Measurements from ENCODE around the gene ZER1. TPM values are rescaled to one million over a fixed set of nuclear protein-coding genes. Genes with fewer than 3 reads are reported as not detected.

ZER1 gene
- total and polyA plus RNA-seq, 2 of the 4 experiments (the other 2 are of a cell fraction), result 7.7 to 34.9 TPM

DNA sequence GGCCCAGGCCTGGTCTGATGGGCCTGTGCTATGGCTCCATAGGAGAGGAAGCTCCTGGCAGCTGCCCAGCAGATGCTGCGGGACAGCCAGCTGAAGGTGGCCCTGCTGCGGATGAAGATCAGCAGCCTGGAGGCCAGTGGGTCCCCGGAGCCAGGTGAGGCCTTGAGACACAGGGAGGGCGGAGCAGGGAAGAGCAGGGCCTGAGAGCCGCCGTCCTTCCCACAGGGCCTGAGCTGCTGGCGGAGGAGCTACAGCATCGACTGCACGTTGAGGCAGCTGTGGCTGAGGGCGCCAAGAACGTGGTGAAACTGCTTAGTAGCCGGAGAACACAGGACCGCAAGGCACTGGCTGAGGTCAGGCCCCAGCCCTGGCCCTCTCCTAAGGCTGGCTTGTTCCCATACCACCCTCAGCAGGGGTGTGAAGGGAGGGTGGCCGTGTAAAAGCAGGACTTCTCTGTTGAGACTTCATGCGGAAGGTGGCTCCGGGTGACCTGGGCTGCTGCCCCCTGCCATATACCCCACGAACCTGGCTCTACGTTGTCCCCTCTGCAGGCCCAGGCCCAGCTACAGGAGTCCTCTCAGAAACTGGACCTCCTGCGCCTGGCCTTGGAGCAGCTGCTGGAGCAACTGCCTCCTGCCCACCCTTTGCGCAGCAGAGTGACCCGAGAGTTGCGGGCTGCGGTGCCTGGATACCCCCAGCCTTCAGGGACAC is 64.9 kb downstream of the ZER1 start:
- Histone ChIP-seq H3K27me3 (ENCODE audit: control insufficient read depth, insufficient read depth, low read length) (no peaks in the 10 kb centered on the region), H2BK15ac (ENCODE audit: low read depth, low read length) (no peak overlapping the region), H3K23ac (ENCODE audit: low read depth, low read length) (no peak overlapping the region), H2AFZ (replicated peaks; ENCODE audit: low read length, poor library complexity) (no peak overlapping the region), H2BK120ac (ENCODE audit: low read depth, low read length) (no peak overlapping the region), H3K18ac (ENCODE audit: low read depth, low read length) (no peak overlapping the region), H4K8ac (ENCODE audit: low read depth in 2 of 2, low read length in 2 of 2) (no peak overlapping the region), H4K20me1 (ENCODE audit: insufficient read depth, low read length) (no peaks in the 10 kb centered on the region), H2AK5ac (ENCODE audit: low read depth, low read length) (no peak overlapping the region), H2BK5ac (ENCODE audit: low read depth, low read length, poor library complexity, severe bottlenecking) (no peak overlapping the region), H3K14ac (replicated peaks; ENCODE audit: low read depth, low read length) (no peak overlapping the region), H4K91ac (ENCODE audit: insufficient read depth, low read depth, low read length) (no peak overlapping the region), H3K9me3 (ENCODE audit: control insufficient read depth, insufficient read depth, low read length) (no peaks in the 10 kb centered on the region), H3K9me1 (ENCODE audit: insufficient read depth, low read length) (peaks cover 3% of the 10 kb centered on the region; the same call in 1 of the 2 replicates), H3K4me1 (ENCODE audit: control insufficient read depth, insufficient read depth, low read length) (no peaks in the 10 kb centered on the region), H4K5ac (ENCODE audit: low read depth, low read length) (no peak overlapping the region), H2AK9ac (replicated peaks; ENCODE audit: low read depth, low read length, poor library complexity) (no peak overlapping the region), H3K4me2 (ENCODE audit: low read depth, low read length) (no peak overlapping the region), H3K36me3 (ENCODE audit: control insufficient read depth, insufficient read depth, low read length) (no peaks in the 10 kb centered on the region), H3K4me3 (ENCODE audit: insufficient read depth, low read depth, low read length) (no peak overlapping the region), H2BK20ac (ENCODE audit: low read depth, low read length) (no peak overlapping the region), H3K9ac (ENCODE audit: low read depth, low read length) (no peak overlapping the region), H3K4ac (ENCODE audit: low read depth, low read length) (no peak overlapping the region), H3K79me1 (ENCODE audit: low read depth in 1 of 2, low read length in 2 of 2) (peaks cover 0 to 11% of the 10 kb centered on the region in 2 experiments; a peak in 2 of 4 replicates), H3K56ac (ENCODE audit: extremely low read depth, insufficient read depth, low read length) (no peak overlapping the region), H3K27ac (ENCODE audit: insufficient read depth, low read length) (no peak overlapping the region)
- 90% methylated on average over 14 of the region's 23 CpGs; no CpG with 5 or more reads in 1 of the 2 experiments for WGBS, 2 experiments (ENCODE audit: extremely low coverage in 2 of 2, insufficient read length in 1 of 2)
- ATAC-seq (ENCODE audit: low read depth), result no peak
- dilution Hi-C loops (cut with HindIII; ENCODE audit: low sequenced_read_pairs, unreplicated experiment), result no loop called here
- DNase-seq, result no peak
- ChIA-PET POLR2A (ENCODE audit: unreplicated experiment) (no interaction called here), CTCF (no interaction called here)
- no TSS peak for BruUV-seq (replicated peaks)
- TF ChIP-seq MAZ (IDR thresholded peaks at IDR 0.05; ENCODE audit: borderline replicate concordance, low read depth, low read length) (no peak), MAFK (IDR thresholded peaks at IDR 0.05; ENCODE audit: low read depth, low read length) (no peak), POLR2A (IDR thresholded peaks at IDR 0.05; ENCODE audit: low read depth, low read length) (no peak), RAD21 (IDR thresholded peaks at IDR 0.05; ENCODE audit: low read length) (no peak), SMC3 (IDR thresholded peaks at IDR 0.05; ENCODE audit: low read depth, low read length) (no peak), NFE2L2 (IDR thresholded peaks at IDR 0.05; ENCODE audit: low read depth, low read length) (no peak), RCOR1 (IDR thresholded peaks at IDR 0.05; ENCODE audit: insufficient replicate concordance, low read length) (no peak), FOS (IDR thresholded peaks at IDR 0.05; ENCODE audit: low read depth, low read length) (no peak), CEBPB (IDR thresholded peaks at IDR 0.05; ENCODE audit: low read depth, low read length) (no peak), RFX5 (IDR thresholded peaks at IDR 0.05; ENCODE audit: low read depth, low read length) (no peak), CHD1 (IDR thresholded peaks at IDR 0.05; ENCODE audit: low read depth, low read length) (no peak), MXI1 (IDR thresholded peaks at IDR 0.05; ENCODE audit: borderline replicate concordance, low read depth, low read length) (no peak), BHLHE40 (IDR thresholded peaks at IDR 0.05; ENCODE audit: low read depth, low read length) (no peak)
- TF ChIP-seq, protein P1, sequence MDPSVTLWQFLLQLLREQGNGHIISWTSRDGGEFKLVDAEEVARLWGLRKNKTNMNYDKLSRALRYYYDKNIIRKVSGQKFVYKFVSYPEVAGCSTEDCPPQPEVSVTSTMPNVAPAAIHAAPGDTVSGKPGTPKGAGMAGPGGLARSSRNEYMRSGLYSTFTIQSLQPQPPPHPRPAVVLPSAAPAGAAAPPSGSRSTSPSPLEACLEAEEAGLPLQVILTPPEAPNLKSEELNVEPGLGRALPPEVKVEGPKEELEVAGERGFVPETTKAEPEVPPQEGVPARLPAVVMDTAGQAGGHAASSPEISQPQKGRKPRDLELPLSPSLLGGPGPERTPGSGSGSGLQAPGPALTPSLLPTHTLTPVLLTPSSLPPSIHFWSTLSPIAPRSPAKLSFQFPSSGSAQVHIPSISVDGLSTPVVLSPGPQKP (IDR thresholded peaks at IDR 0.05; ENCODE audit: borderline replicate concordance, low read depth, low read length), result no peak
- TF ChIP-seq, protein P2, sequence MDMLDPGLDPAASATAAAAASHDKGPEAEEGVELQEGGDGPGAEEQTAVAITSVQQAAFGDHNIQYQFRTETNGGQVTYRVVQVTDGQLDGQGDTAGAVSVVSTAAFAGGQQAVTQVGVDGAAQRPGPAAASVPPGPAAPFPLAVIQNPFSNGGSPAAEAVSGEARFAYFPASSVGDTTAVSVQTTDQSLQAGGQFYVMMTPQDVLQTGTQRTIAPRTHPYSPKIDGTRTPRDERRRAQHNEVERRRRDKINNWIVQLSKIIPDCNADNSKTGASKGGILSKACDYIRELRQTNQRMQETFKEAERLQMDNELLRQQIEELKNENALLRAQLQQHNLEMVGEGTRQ (IDR thresholded peaks at IDR 0.05; ENCODE audit: low read depth, low read length), result no peak
- TF ChIP-seq, protein P3, sequence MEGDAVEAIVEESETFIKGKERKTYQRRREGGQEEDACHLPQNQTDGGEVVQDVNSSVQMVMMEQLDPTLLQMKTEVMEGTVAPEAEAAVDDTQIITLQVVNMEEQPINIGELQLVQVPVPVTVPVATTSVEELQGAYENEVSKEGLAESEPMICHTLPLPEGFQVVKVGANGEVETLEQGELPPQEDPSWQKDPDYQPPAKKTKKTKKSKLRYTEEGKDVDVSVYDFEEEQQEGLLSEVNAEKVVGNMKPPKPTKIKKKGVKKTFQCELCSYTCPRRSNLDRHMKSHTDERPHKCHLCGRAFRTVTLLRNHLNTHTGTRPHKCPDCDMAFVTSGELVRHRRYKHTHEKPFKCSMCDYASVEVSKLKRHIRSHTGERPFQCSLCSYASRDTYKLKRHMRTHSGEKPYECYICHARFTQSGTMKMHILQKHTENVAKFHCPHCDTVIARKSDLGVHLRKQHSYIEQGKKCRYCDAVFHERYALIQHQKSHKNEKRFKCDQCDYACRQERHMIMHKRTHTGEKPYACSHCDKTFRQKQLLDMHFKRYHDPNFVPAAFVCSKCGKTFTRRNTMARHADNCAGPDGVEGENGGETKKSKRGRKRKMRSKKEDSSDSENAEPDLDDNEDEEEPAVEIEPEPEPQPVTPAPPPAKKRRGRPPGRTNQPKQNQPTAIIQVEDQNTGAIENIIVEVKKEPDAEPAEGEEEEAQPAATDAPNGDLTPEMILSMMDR (conservative IDR thresholded peaks at IDR 0.05; ENCODE audit: low read depth, low read length), result no peak
- intact Hi-C loops (cut with micrococcal nuclease), result no loop called here
- in situ Hi-C loops (cut with MboI; ENCODE audit: low sequenced_read_pairs), result no loop called here
